Measurements from ENCODE around the gene EEFSEC.

Gene EEFSEC

DNA sequence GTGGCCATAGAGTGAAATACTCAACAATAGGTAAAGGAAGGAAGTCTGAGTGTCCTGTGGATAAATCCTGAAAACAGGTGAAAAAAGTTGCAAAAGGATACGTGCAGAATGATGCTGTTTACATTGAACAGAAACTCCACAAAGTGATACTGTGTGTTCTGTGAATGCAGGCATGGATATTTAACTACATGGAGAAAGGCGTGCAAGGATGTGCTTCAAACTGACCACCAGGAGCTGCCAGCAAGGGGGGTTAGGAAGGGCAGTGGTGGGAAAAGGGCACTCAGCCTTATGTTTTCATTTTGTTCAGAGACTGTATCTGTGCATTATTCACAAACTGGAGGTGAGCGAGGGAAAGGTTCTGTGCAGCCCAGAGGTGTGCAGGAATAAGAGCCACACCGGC, 266.0 kb downstream of the EEFSEC start:
- no peaks in the 10 kb centered on the region for H3K36me3 ChIP-seq (replicated peaks; ENCODE audit: low read depth, low read length)
- H3K4me3 ChIP-seq (ENCODE audit: low read length), result no peak overlapping the region
- no peaks in the 10 kb centered on the region for H4K20me1 ChIP-seq (ENCODE audit: insufficient read depth, low read length)
- no peaks in the 10 kb centered on the region for H3K9me3 ChIP-seq (ENCODE audit: insufficient read depth, low read length)
- no peak overlapping the region for H3K9ac ChIP-seq (ENCODE audit: low read length)
- no peak overlapping the region for H2AFZ ChIP-seq (ENCODE audit: low read depth, low read length)
- H3K79me2 ChIP-seq (ENCODE audit: low read length), result no peaks in the 10 kb centered on the region
- no peak overlapping the region for H3K4me2 ChIP-seq (ENCODE audit: low read length)
- no peak overlapping the region for H3K27ac ChIP-seq (ENCODE audit: low read length)
- TF ChIP-seq EZH2phosphoT487 (IDR thresholded peaks at IDR 0.05; ENCODE audit: low read depth), result no peak
- no peak for TF ChIP-seq CTCF (IDR thresholded peaks at IDR 0.05; ENCODE audit: low read depth, low read length)
- H3K4me1 ChIP-seq (ENCODE audit: low read length), result no peaks in the 10 kb centered on the region
- no peaks in the 10 kb centered on the region for H3K27me3 ChIP-seq (ENCODE audit: low read depth, low read length)

GRCh38 chr3:128420289-128420688, 267.0 kb downstream of the EEFSEC start:
- no peak overlapping the region for H3K4me2 ChIP-seq (ENCODE audit: low read length)
- no peak overlapping the region for H3K9ac ChIP-seq (ENCODE audit: low read length)
- H3K27me3 ChIP-seq (ENCODE audit: low read depth, low read length), result no peaks in the 10 kb centered on the region
- H3K9me3 ChIP-seq (ENCODE audit: insufficient read depth, low read length), result no peaks in the 10 kb centered on the region
- no peak for TF ChIP-seq CTCF (IDR thresholded peaks at IDR 0.05; ENCODE audit: low read depth, low read length)
- TF ChIP-seq EZH2phosphoT487 (IDR thresholded peaks at IDR 0.05; ENCODE audit: low read depth), result no peak
- H4K20me1 ChIP-seq (ENCODE audit: insufficient read depth, low read length), result no peaks in the 10 kb centered on the region
- no peaks in the 10 kb centered on the region for H3K4me1 ChIP-seq (ENCODE audit: low read length)
- H3K4me3 ChIP-seq (ENCODE audit: low read length), result no peak overlapping the region
- no peak overlapping the region for H3K27ac ChIP-seq (ENCODE audit: low read length)
- no peaks in the 10 kb centered on the region for H3K79me2 ChIP-seq (ENCODE audit: low read length)
- no peak overlapping the region for H2AFZ ChIP-seq (ENCODE audit: low read depth, low read length)
- no peaks in the 10 kb centered on the region for H3K36me3 ChIP-seq (replicated peaks; ENCODE audit: low read depth, low read length)

DNA sequence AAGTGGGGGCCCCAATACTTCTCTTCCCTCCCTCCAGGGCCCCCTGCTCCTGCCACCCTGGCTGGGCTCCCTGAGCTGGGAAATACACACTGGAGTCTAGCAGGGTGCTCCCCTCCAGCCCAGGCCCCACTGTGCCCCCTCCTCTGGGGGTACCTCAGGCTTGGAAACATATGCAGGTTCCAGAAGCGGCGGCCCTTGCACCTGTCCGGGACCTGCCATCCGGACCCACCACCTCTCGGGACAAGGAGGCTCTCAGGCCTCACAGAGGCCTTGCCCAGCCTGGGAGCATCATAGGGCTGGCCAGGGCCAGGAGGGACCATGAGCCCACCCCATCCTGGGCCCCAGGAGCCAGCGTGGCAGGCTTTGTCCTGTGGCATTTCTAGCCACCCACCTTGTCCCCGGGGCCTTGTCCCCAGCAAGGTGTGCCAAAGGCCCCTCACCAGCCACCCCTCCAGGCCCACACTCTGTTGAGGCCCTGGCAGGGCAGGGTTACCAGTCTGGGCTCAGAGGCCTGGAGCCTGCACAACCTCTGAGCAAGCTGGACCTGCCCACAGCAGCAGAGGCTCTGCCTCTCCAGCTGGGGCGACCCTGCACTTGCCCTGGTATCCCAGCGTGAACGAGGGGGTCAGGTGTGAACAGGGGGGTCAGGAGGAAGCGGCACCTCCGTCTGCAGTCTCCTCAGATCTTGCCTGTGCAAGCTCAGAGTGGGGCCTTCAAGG, 267.6 kb downstream of the EEFSEC start:
- TF ChIP-seq CTCF (IDR thresholded peaks at IDR 0.05; ENCODE audit: low read depth, low read length) (no peak), EZH2phosphoT487 (IDR thresholded peaks at IDR 0.05; ENCODE audit: low read depth) (no peak)
- Histone ChIP-seq H3K27ac (ENCODE audit: low read length) (no peak overlapping the region), H3K4me1 (ENCODE audit: low read length) (no peaks in the 10 kb centered on the region), H3K9ac (ENCODE audit: low read length) (no peak overlapping the region), H3K9me3 (ENCODE audit: insufficient read depth, low read length) (no peaks in the 10 kb centered on the region), H3K36me3 (replicated peaks; ENCODE audit: low read depth, low read length) (no peaks in the 10 kb centered on the region), H4K20me1 (ENCODE audit: insufficient read depth, low read length) (no peaks in the 10 kb centered on the region), H3K79me2 (ENCODE audit: low read length) (no peaks in the 10 kb centered on the region), H3K4me2 (ENCODE audit: low read length) (no peak overlapping the region), H3K4me3 (ENCODE audit: low read length) (no peak overlapping the region), H3K27me3 (ENCODE audit: low read depth, low read length) (no peaks in the 10 kb centered on the region), H2AFZ (ENCODE audit: low read depth, low read length) (no peak overlapping the region)

DNA sequence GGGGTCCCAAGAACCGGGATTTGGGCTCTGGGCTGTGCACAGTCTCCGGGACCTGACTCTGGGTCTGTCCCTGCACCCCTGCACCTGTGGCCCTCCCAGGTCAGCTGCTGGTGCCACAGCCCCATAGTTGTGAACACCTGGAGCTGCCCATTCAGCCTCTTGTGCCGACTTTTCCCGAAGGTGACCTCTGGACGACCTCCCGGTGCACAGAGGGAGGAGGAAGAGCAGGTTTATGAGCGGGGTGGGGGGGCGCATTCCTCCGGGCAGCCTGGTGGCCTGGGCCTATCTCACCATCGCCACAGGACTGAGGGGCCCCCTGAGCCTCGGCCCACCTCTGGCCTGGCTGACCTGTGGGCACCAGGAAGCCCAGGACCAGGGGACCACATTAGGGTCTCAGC, 268.2 kb downstream of the EEFSEC start:
- no peak overlapping the region for H3K4me3 ChIP-seq (ENCODE audit: low read length)
- H3K36me3 ChIP-seq (replicated peaks; ENCODE audit: low read depth, low read length), result no peaks in the 10 kb centered on the region
- no peaks in the 10 kb centered on the region for H3K27me3 ChIP-seq (ENCODE audit: low read depth, low read length)
- H3K4me1 ChIP-seq (ENCODE audit: low read length), result no peaks in the 10 kb centered on the region
- H3K9ac ChIP-seq (ENCODE audit: low read length), result no peak overlapping the region
- H3K27ac ChIP-seq (ENCODE audit: low read length), result no peak overlapping the region
- no peaks in the 10 kb centered on the region for H4K20me1 ChIP-seq (ENCODE audit: insufficient read depth, low read length)
- H3K9me3 ChIP-seq (ENCODE audit: insufficient read depth, low read length), result no peaks in the 10 kb centered on the region
- H2AFZ ChIP-seq (ENCODE audit: low read depth, low read length), result no peak overlapping the region
- no peak overlapping the region for H3K4me2 ChIP-seq (ENCODE audit: low read length)
- TF ChIP-seq CTCF (IDR thresholded peaks at IDR 0.05; ENCODE audit: low read depth, low read length) (no peak), EZH2phosphoT487 (IDR thresholded peaks at IDR 0.05; ENCODE audit: low read depth) (no peak)
- no peaks in the 10 kb centered on the region for H3K79me2 ChIP-seq (ENCODE audit: low read length)

All from OCI-LY3 (cell line).